Neural cell (in vitro differentiated cells): ENCODE measurements around the gene CTSH. TPM values are rescaled to one million over a fixed set of nuclear protein-coding genes. Genes with fewer than 3 reads are reported as not detected.

Source experiments
- H2AFZ ChIP-seq: fragments of 200-600, 300-800 bp; sonication (generic), shearing (Covaris generic); 2 replicates; pipeline ENCODE4 v1.6.0; 2014; ENCODE audit warnings: low read depth, mild to moderate bottlenecking, antibody characterized with exemption, low read length, moderate library complexity
- H3F3A ChIP-seq: fragments of 200-600 bp; shearing (Covaris generic); 2 replicates; pipeline ENCODE4 v1.6.1; 2016; ENCODE audit warnings: mild to moderate bottlenecking, moderate library complexity, mixed read lengths, antibody characterized with exemption, low read length; ENCODE audit not compliant: insufficient read depth, poor library complexity, severe bottlenecking
- H3K27ac ChIP-seq: fragments of 200-600, 300-800 bp; sonication (generic), shearing (Covaris generic); 2 replicates; pipeline ENCODE4 v1.5.1; 2014; ENCODE audit warnings: mild to moderate bottlenecking, low read length, moderate library complexity
- H3K27me3 ChIP-seq: fragments of 300-800, 200-600 bp; sonication (generic), shearing (Covaris generic); 2 replicates; pipeline ENCODE4 v1.6.0; 2014; ENCODE audit warnings: mild to moderate bottlenecking, low read depth, low read length, moderate library complexity; ENCODE audit not compliant: insufficient read depth
- H3K36me3 ChIP-seq: fragments of 300-800, 200-600 bp; sonication (generic), shearing (Covaris generic); 2 replicates; pipeline ENCODE4 v1.5.1; 2014; ENCODE audit warnings: mild to moderate bottlenecking, antibody characterized with exemption, low read length, moderate library complexity; ENCODE audit not compliant: insufficient read depth
- H3K4me2 ChIP-seq: fragments of 300-800, 200-600 bp; sonication (generic), shearing (Covaris generic); 2 replicates; pipeline ENCODE4 v1.6.0; 2014; ENCODE audit warnings: mild to moderate bottlenecking, low read length
- H3K4me3 ChIP-seq: fragments of 300-800, 200-600 bp; sonication (generic), shearing (Covaris generic); 2 replicates; pipeline ENCODE4 v1.5.1; 2014; ENCODE audit warnings: mild to moderate bottlenecking, low read length, moderate library complexity
- H3K79me2 ChIP-seq: fragments of 200-600 bp; shearing (Covaris generic); replicated peaks from 2 replicates; pipeline ENCODE4 v1.6.0; 2014; ENCODE audit warnings: mild to moderate bottlenecking, low read length, moderate library complexity; ENCODE audit not compliant: insufficient read depth
- H3K9ac ChIP-seq: fragments of 300-800, 200-600 bp; sonication (generic), shearing (Covaris generic); 2 replicates; pipeline ENCODE4 v1.6.1; 2016; ENCODE audit warnings: mild to moderate bottlenecking, low read length, mixed read lengths
- H3K9me2 ChIP-seq: fragments of 200-600 bp; shearing (Covaris generic); 2 replicates; pipeline ENCODE4 v1.6.1; 2016; ENCODE audit warnings: mild to moderate bottlenecking, low read length, mixed read lengths; ENCODE audit not compliant: insufficient read depth
- H3K9me3 ChIP-seq: fragments of 200-600, 300-800 bp; sonication (generic), shearing (Covaris generic); 2 replicates; pipeline ENCODE4 v1.6.1; 2016; ENCODE audit warnings: mild to moderate bottlenecking, mixed run types, low read length, moderate library complexity, mixed read lengths
- H4K20me1 ChIP-seq: fragments of 200-600 bp; shearing (Covaris generic); 2 replicates; pipeline ENCODE4 v1.6.1; 2016; ENCODE audit warnings: mild to moderate bottlenecking, mixed run types; ENCODE audit not compliant: insufficient read depth
- EP300 ChIP-seq: fragments of 450-650 bp; conservative IDR thresholded peaks from 2 replicates; pipeline ENCODE4 v1.6.1; 2014; ENCODE audit warnings: antibody characterized with exemption, mild to moderate bottlenecking, moderate library complexity; ENCODE audit not compliant: poor library complexity, severe bottlenecking
- EZH2 ChIP-seq: fragments of 200-600, 300-800 bp; shearing (Covaris generic), sonication (generic); IDR thresholded peaks from 2 replicates; pipeline ENCODE4 v1.6.1; 2014; ENCODE audit warnings: antibody characterized with exemption, low read length, borderline replicate concordance, mild to moderate bottlenecking; ENCODE audit not compliant: insufficient read depth, poor library complexity, severe bottlenecking
- MXI1 ChIP-seq: fragments of 450-650 bp; conservative IDR thresholded peaks from 2 replicates; pipeline ENCODE4 v1.6.1; 2014; ENCODE audit warnings: antibody characterized with exemption, mild to moderate bottlenecking; ENCODE audit not compliant: poor library complexity, severe bottlenecking
- POLR2AphosphoS5 ChIP-seq: IDR thresholded peaks from 2 replicates; pipeline ENCODE4 v1.6.1; 2012
- RAD21 ChIP-seq: fragments of 450-650 bp; conservative IDR thresholded peaks from 2 replicates; pipeline ENCODE4 v1.6.1; 2014; ENCODE audit warnings: antibody characterized with exemption, mild to moderate bottlenecking, moderate library complexity
- SMC3 ChIP-seq: fragments of 450-650 bp; conservative IDR thresholded peaks from 2 replicates; pipeline ENCODE4 v1.6.1; 2014; ENCODE audit warnings: antibody characterized with exemption, mild to moderate bottlenecking, moderate library complexity; ENCODE audit not compliant: poor library complexity
- TAF1 ChIP-seq: IDR thresholded peaks from 2 replicates; pipeline ENCODE4 v1.6.1; 2012; ENCODE audit warnings: low read depth
- polyA plus RNA-seq: library from polyadenylated mRNA; depleted of rRNA; stranded (reverse); fragments of >200 nt; gene quantifications from 2 replicates; pipeline ENCODE4 v1.2.3, GENCODE V29; 2014
- TF ChIP-seq, protein P1 (sequence below): IDR thresholded peaks from 2 replicates; pipeline ENCODE4 v1.6.1; 2012; ENCODE audit warnings: borderline replicate concordance
- TF ChIP-seq, protein P2 (sequence below): fragments of 450-650 bp; IDR thresholded peaks from 2 replicates; pipeline ENCODE4 v1.5.1; 2014; ENCODE audit warnings: antibody characterized with exemption, mild to moderate bottlenecking, moderate library complexity; ENCODE audit not compliant: poor library complexity, severe bottlenecking

Gene CTSH
- polyA plus RNA-seq, 1 donor from 2014 or later = 3.3 TPM

DNA sequence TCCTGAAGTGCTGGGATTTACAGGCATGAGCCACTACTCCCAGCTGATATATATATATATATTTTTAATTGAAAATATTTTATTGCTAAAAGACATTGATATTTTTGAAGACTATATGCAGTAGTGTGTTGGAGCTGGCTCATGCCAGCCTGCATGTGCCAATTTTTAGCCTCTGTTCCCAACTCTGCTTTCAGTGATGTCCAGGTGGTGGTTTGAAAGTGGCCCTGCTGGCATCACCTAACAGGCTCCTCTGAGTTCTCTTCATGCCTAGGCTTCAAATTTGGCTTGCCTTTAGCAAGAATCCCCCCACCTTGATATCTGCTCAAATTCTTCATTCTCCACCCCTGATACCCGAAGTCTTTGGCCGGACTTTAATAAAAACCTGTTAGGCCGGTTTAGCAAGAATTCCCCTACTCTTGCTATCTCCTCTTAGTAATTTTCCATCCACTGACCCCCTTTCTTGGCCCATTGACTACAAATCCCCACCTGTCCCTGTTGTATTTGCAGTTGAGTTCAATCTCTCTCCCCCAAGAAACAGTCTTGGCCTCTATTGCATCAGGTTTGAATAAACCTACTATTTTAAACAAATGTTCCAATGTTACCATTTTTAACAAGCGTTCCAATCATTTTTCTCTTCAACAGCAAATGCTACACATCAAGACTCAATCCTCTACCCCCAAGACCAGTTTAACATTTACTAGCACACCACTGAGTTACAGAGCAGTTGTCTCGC, 23.9 kb upstream of the CTSH start:
- H3K9ac ChIP-seq = no peak overlapping the region
- H3F3A ChIP-seq = no peaks in the 10 kb centered on the region
- TF ChIP-seq SMC3 = no peak
- TF ChIP-seq, protein P1, sequence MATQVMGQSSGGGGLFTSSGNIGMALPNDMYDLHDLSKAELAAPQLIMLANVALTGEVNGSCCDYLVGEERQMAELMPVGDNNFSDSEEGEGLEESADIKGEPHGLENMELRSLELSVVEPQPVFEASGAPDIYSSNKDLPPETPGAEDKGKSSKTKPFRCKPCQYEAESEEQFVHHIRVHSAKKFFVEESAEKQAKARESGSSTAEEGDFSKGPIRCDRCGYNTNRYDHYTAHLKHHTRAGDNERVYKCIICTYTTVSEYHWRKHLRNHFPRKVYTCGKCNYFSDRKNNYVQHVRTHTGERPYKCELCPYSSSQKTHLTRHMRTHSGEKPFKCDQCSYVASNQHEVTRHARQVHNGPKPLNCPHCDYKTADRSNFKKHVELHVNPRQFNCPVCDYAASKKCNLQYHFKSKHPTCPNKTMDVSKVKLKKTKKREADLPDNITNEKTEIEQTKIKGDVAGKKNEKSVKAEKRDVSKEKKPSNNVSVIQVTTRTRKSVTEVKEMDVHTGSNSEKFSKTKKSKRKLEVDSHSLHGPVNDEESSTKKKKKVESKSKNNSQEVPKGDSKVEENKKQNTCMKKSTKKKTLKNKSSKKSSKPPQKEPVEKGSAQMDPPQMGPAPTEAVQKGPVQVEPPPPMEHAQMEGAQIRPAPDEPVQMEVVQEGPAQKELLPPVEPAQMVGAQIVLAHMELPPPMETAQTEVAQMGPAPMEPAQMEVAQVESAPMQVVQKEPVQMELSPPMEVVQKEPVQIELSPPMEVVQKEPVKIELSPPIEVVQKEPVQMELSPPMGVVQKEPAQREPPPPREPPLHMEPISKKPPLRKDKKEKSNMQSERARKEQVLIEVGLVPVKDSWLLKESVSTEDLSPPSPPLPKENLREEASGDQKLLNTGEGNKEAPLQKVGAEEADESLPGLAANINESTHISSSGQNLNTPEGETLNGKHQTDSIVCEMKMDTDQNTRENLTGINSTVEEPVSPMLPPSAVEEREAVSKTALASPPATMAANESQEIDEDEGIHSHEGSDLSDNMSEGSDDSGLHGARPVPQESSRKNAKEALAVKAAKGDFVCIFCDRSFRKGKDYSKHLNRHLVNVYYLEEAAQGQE = no peak
- TF ChIP-seq MXI1 = no peak
- TF ChIP-seq EP300 = no peak
- no peak for TF ChIP-seq POLR2AphosphoS5
- TF ChIP-seq, protein P2, sequence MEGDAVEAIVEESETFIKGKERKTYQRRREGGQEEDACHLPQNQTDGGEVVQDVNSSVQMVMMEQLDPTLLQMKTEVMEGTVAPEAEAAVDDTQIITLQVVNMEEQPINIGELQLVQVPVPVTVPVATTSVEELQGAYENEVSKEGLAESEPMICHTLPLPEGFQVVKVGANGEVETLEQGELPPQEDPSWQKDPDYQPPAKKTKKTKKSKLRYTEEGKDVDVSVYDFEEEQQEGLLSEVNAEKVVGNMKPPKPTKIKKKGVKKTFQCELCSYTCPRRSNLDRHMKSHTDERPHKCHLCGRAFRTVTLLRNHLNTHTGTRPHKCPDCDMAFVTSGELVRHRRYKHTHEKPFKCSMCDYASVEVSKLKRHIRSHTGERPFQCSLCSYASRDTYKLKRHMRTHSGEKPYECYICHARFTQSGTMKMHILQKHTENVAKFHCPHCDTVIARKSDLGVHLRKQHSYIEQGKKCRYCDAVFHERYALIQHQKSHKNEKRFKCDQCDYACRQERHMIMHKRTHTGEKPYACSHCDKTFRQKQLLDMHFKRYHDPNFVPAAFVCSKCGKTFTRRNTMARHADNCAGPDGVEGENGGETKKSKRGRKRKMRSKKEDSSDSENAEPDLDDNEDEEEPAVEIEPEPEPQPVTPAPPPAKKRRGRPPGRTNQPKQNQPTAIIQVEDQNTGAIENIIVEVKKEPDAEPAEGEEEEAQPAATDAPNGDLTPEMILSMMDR = no peak
- no peak for TF ChIP-seq EZH2
- TF ChIP-seq RAD21 = no peak
- TF ChIP-seq TAF1 = no peak
- no peak overlapping the region for H2AFZ ChIP-seq
- no peaks in the 10 kb centered on the region for H3K9me3 ChIP-seq
- H3K27me3 ChIP-seq = no peaks in the 10 kb centered on the region
- no peak overlapping the region for H3K4me2 ChIP-seq
- H3K4me3 ChIP-seq = no peak overlapping the region
- H4K20me1 ChIP-seq = no peaks in the 10 kb centered on the region
- no peaks in the 10 kb centered on the region for H3K79me2 ChIP-seq
- no peaks in the 10 kb centered on the region for H3K36me3 ChIP-seq
- H3K27ac ChIP-seq = no peak overlapping the region
- no peaks in the 10 kb centered on the region for H3K9me2 ChIP-seq

DNA sequence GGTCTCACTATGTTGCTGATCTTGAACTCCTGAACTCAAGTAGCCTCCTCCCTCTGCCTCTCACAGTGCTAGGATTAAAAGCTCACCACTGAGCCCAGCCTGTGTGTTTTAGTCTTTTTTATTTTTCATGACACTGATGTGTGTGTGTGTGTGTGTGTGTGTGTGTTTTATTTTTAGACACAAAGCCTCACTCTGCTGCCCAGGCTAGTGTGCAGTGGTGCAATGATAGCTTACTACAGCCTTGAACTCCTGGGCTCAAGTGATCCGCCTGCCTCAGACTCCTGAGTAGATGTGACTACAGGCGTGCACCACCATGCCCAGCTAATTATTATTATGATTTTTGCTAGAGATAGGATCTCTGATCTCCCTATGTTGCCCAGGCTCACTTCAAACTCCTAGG, 23.3 kb upstream of the CTSH start:
- no peaks in the 10 kb centered on the region for H3F3A ChIP-seq
- no peak overlapping the region for H3K9ac ChIP-seq
- TF ChIP-seq TAF1 = no peak
- TF ChIP-seq EZH2 = no peak
- TF ChIP-seq POLR2AphosphoS5 = no peak
- no peak for TF ChIP-seq RAD21
- TF ChIP-seq SMC3 = no peak
- TF ChIP-seq, protein P1 = no peak
- TF ChIP-seq, protein P2 = no peak
- no peak for TF ChIP-seq EP300
- TF ChIP-seq MXI1 = no peak

More for the DNA sequence above, 23.3 kb upstream of the CTSH start:
- Histone ChIP-seq H3K79me2 (no peaks in the 10 kb centered on the region), H3K9me3 (no peaks in the 10 kb centered on the region), H3K36me3 (no peaks in the 10 kb centered on the region), H4K20me1 (no peaks in the 10 kb centered on the region), H3K27ac (no peak overlapping the region), H3K4me2 (no peak overlapping the region), H3K9me2 (no peaks in the 10 kb centered on the region), H2AFZ (no peak overlapping the region), H3K4me3 (no peak overlapping the region), H3K27me3 (no peaks in the 10 kb centered on the region)
